ENCODE results near the gene COL21A1.

- no peak for TF ChIP-seq POLR2A (IDR thresholded peaks at IDR 0.05; ENCODE audit: low read depth, low read length)
- TF ChIP-seq POLR2AphosphoS5 (IDR thresholded peaks at IDR 0.05; ENCODE audit: low read depth, low read length): no peak
- no peak for TF ChIP-seq TAF1 (IDR thresholded peaks at IDR 0.05; ENCODE audit: borderline replicate concordance, low read depth, low read length)
Measured at GRCh38 chr6:56096946-56097621, 150.3 kb downstream of the COL21A1 start.

Data from GM12892 (cell line).